IPS-15b (cell line): ENCODE results near the gene OR1J1.

Experiments
- H3K27me3 ChIP-seq: one replicate; pipeline ENCODE4 v1.6.1; 2013; ENCODE audit warnings: low read length; ENCODE audit not compliant: control insufficient read depth, insufficient read depth
- H3K36me3 ChIP-seq: one replicate; pipeline ENCODE4 v1.6.1; 2013; ENCODE audit warnings: low read length; ENCODE audit not compliant: control insufficient read depth, insufficient read depth
- H3K4me1 ChIP-seq: one replicate; pipeline ENCODE4 v1.6.1; 2013; ENCODE audit warnings: mild to moderate bottlenecking, low read length; ENCODE audit not compliant: control insufficient read depth, insufficient read depth
- H3K4me3 ChIP-seq: one replicate; pipeline ENCODE4 v1.5.1; 2013; ENCODE audit warnings: low read depth, low read length
- H3K9ac ChIP-seq: one replicate; pipeline ENCODE4 v1.6.1; 2013; ENCODE audit warnings: low read depth, mild to moderate bottlenecking, low read length
- H3K9me3 ChIP-seq: one replicate; pipeline ENCODE4 v1.6.1; 2013; ENCODE audit warnings: mild to moderate bottlenecking, low read length; ENCODE audit not compliant: control insufficient read depth, insufficient read depth

OR1J1 gene

DNA sequence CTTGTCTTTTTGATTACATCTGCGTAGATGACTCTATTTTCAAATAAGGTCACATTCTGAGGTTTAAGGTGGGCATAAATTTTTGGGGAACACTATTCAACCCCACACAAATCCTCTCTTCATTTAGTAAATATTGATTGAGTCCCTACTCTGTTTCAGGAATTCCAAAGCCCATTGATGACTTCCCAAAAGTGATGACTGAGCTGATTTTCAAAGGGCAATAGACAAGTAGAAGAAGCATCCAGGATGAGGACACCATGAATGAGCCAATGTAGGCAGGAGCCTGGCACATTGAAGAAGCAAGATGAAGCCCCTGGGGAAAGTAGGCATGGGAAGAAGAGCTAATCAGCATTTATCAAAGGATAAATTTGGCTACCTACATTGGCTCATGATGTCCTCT, 35.2 kb downstream of the OR1J1 start:
- Histone ChIP-seq H3K9ac (no peak overlapping the region), H3K4me1 (no peaks in the 10 kb centered on the region), H3K4me3 (no peak overlapping the region), H3K9me3 (no peaks in the 10 kb centered on the region), H3K27me3 (no peaks in the 10 kb centered on the region), H3K36me3 (no peaks in the 10 kb centered on the region)
